Esophagus muscularis mucosa (tissue), 4 donors: ENCODE results near the gene NCOR1.

Experiments used
- CTCF ChIP-seq, 3 experiments: fragments of 200-600 bp in 2 of 3; fragments of 450-650 bp in 1 of 3; sonication (generic) in 2 of 3; IDR thresholded peaks; one replicate each; pipeline ENCODE4 v1.5.1; 2017 to 2019; ENCODE audit warnings: antibody characterized with exemption in 3 of 3, mild to moderate bottlenecking in 2 of 3, moderate library complexity in 1 of 3
- EP300 ChIP-seq: sonication (generic); formaldehyde crosslinking; IDR thresholded peaks from one replicate; pipeline ENCODE4 v1.6.1; 2017; ENCODE audit warnings: antibody characterized with exemption
- POLR2A ChIP-seq: fragments of 450-650 bp; IDR thresholded peaks from one replicate; pipeline ENCODE4 v1.6.1; 2017; ENCODE audit warnings: antibody characterized with exemption, moderate library complexity, mild to moderate bottlenecking, low read depth

GRCh38 chr17:16211590-16211989 lies 3.7 kb downstream of the NCOR1 start:
- no peak for TF ChIP-seq POLR2A
- no peak for TF ChIP-seq CTCF (IDR thresholded peaks at IDR 0.05)
- TF ChIP-seq EP300, result no peak
